GM12875 (cell line): ENCODE data around the gene FRMD4A.

Source experiments
- H3K4me3 ChIP-seq: one replicate; pipeline ENCODE4 v1.5.1; 2011; ENCODE audit warnings: low read depth, low read length, control low read depth
- CTCF ChIP-seq: IDR thresholded peaks from 2 replicates; pipeline ENCODE4 v1.5.1; 2011; ENCODE audit warnings: low read depth, mild to moderate bottlenecking, control low read depth, inconsistent platforms, low read length, moderate library complexity, borderline replicate concordance; ENCODE audit not compliant: insufficient read depth

FRMD4A gene

DNA sequence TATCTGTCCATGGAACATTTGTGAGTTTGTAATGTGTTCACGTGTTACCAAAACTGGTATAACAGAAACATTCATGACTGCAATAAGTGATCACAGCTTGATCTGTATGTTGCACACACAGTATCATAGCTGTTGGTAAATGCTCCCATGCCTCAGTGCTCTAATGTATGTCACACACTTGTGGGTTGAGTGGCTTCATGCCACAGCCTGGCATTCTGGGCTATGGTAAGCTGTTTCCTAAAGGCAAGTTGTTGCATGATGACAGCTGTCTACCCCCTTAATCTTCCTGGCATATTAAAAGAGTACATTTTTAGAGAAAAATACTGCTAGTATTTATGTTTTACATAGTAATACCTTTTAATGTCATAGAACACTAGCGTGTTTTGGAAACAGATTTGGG is 708.8 kb downstream of the FRMD4A start:
- TF ChIP-seq CTCF: no peak
- no peak overlapping the region for H3K4me3 ChIP-seq

DNA sequence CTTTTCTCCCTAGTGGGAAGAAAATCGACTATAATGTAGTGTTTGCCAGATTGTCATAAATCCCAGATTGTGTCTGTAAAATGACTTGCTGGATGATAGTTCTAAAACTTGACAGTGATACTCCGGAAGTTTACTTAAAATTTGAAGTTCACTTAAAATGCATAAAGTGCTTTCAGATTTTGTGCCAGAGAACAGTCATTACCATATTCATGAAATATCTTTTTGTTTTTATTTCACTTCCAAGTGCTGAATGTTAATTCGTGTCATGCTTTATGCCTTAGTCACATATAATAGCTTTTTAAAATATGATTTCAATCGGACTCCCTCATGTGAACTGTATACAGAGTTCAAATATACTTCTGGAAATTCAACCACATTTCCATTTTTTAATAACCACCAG is 713.6 kb downstream of the FRMD4A start:
- H3K4me3 ChIP-seq: no peak overlapping the region
- no peak for TF ChIP-seq CTCF

GRCh38 chr10:13615650-13616300 is 714.9 kb downstream of the FRMD4A start:
- no peak overlapping the region for H3K4me3 ChIP-seq
- no peak for TF ChIP-seq CTCF

GRCh38 chr10:13614530-13615332 is 716.0 kb downstream of the FRMD4A start:
- H3K4me3 ChIP-seq: no peak overlapping the region
- no peak for TF ChIP-seq CTCF

- TF ChIP-seq CTCF: no peak
- no peak overlapping the region for H3K4me3 ChIP-seq
These were observed 717.2 kb downstream of the FRMD4A start for GRCh38 chr10:13613519-13613918.

- TF ChIP-seq CTCF: no peak
- no peak overlapping the region for H3K4me3 ChIP-seq
These were observed 717.9 kb downstream of the FRMD4A start for GRCh38 chr10:13612654-13613373.
